Kasumi-1 (cell line): Measurements from ENCODE around the gene KDM4B.
"Not testable (repeated sequence)": the region's sequence is repeated elsewhere in the genome, so short reads cannot be mapped to it uniquely, and the experiment has no call there.

Experiments used
- DNase-seq, 2 experiments: peaks; one replicate each; lab custom pipeline; 2025; lab: John Stamatoyannopoulos, UW

Gene KDM4B

GRCh38 chr19:4968462-4969291 lies at the start of gene KDM4B:
TSS of gene KDM4B (plus strand) at chr19:4969113. CDS start at chr19:5032891, 63,778 bp downstream.
- peak; percentile 97 for DNase-seq

GRCh38 chr19:4922530-4923275 lies 46.2 kb upstream of the KDM4B start:
- DNase-seq: peak; percentile 18 to 26

GRCh38 chr19:4923276-4923747 lies 45.6 kb upstream of the KDM4B start:
- DNase-seq: no peak

- no peak for DNase-seq
Measured at GRCh38 chr19:4929186-4929585, 39.7 kb upstream of the KDM4B start.

- no peak for DNase-seq
Measured at GRCh38 chr19:4930664-4931063, 38.2 kb upstream of the KDM4B start.

- no peak for DNase-seq
Measured at GRCh38 chr19:4932711-4933110, 36.2 kb upstream of the KDM4B start.

- peak in 1 of 2 experiments; percentile 1 for DNase-seq
Measured at GRCh38 chr19:4933528-4933927, 35.4 kb upstream of the KDM4B start.

GRCh38 chr19:4935444-4935843 lies 33.5 kb upstream of the KDM4B start:
- DNase-seq: no peak

GRCh38 chr19:4937060-4937459 lies 31.9 kb upstream of the KDM4B start:
- no peak for DNase-seq

- not testable (repeated sequence) for DNase-seq
Measured at GRCh38 chr19:4938461-4938860, 30.5 kb upstream of the KDM4B start.

GRCh38 chr19:4939466-4939865 lies 29.4 kb upstream of the KDM4B start:
- no peak for DNase-seq

- not testable (repeated sequence) for DNase-seq
Measured at GRCh38 chr19:4941638-4942169, 27.2 kb upstream of the KDM4B start.

- not testable (repeated sequence) for DNase-seq
Measured at GRCh38 chr19:4950650-4951049, 18.3 kb upstream of the KDM4B start.

GRCh38 chr19:4951656-4952055 lies 17.3 kb upstream of the KDM4B start:
- DNase-seq: no peak

- no peak for DNase-seq
Measured at GRCh38 chr19:4952945-4953344, 16.0 kb upstream of the KDM4B start.

- not testable (repeated sequence) for DNase-seq
Measured at GRCh38 chr19:4954320-4955149, 14.4 kb upstream of the KDM4B start.

- DNase-seq: no peak
Measured at GRCh38 chr19:4955274-4955673, 13.6 kb upstream of the KDM4B start.

- DNase-seq: no peak
Measured at GRCh38 chr19:4957981-4958380, 10.9 kb upstream of the KDM4B start.

- no peak for DNase-seq
Measured at GRCh38 chr19:4962085-4962619, 6.8 kb upstream of the KDM4B start.

GRCh38 chr19:4965061-4965460 lies 3.9 kb upstream of the KDM4B start:
- no peak for DNase-seq

- DNase-seq: no peak
Measured at GRCh38 chr19:4966591-4966990, 2.3 kb upstream of the KDM4B start.
